OCI-LY3 (cell line): Measurements from ENCODE around the gene GATA3.

ENCODE experiments used
- H2AFZ ChIP-seq: fragments of 200-600, 300-600 bp; shearing (Covaris generic); 2 replicates; pipeline ENCODE4 v1.6.0; 2014; ENCODE audit warnings: antibody characterized with exemption, low read depth, low read length
- H3K27ac ChIP-seq: fragments of 200-600, 300-600 bp; sonication (generic); 2 replicates; pipeline ENCODE4 v1.5.1; 2014; ENCODE audit warnings: mild to moderate bottlenecking, low read length, moderate library complexity, mixed read lengths
- H3K27me3 ChIP-seq: fragments of 200-600, 300-600 bp; sonication (generic); 2 replicates; pipeline ENCODE4 v1.6.1; 2014; ENCODE audit warnings: low read depth, low read length, mixed read lengths
- H3K36me3 ChIP-seq: fragments of 200-600, 300-600 bp; sonication (generic); replicated peaks from 2 replicates; pipeline ENCODE3; 2014; ENCODE audit warnings: low read depth, low read length, mixed read lengths
- H3K4me1 ChIP-seq: fragments of 300-600, 200-600 bp; sonication (generic); 2 replicates; pipeline ENCODE4 v1.6.1; 2014; ENCODE audit warnings: low read length, mixed read lengths
- H3K4me2 ChIP-seq: fragments of 200-600, 300-600 bp; sonication (generic); 2 replicates; pipeline ENCODE4 v1.6.1; 2014; ENCODE audit warnings: low read length, mixed read lengths
- H3K4me3 ChIP-seq: fragments of 300-600, 200-600 bp; sonication (generic); 2 replicates; pipeline ENCODE4 v1.5.1; 2014; ENCODE audit warnings: antibody characterized with exemption, mild to moderate bottlenecking, low read length, moderate library complexity
- H3K79me2 ChIP-seq: fragments of 300-600, 200-600 bp; shearing (Covaris generic); 2 replicates; pipeline ENCODE4 v1.6.1; 2014; ENCODE audit warnings: mild to moderate bottlenecking, low read length, mixed read lengths
- H3K9ac ChIP-seq: fragments of 300-600, 200-600 bp; shearing (Covaris generic); 2 replicates; pipeline ENCODE4 v1.6.0; 2014; ENCODE audit warnings: mild to moderate bottlenecking, low read length, moderate library complexity
- H3K9me3 ChIP-seq: fragments of 200-600, 300-600 bp; shearing (Covaris generic); 2 replicates; pipeline ENCODE4 v1.6.1; 2014; ENCODE audit warnings: low read length, mixed read lengths; ENCODE audit not compliant: insufficient read depth
- H4K20me1 ChIP-seq: fragments of 200-600, 300-600 bp; sonication (generic); 2 replicates; pipeline ENCODE4 v1.6.1; 2016; ENCODE audit warnings: low read length, mixed read lengths; ENCODE audit not compliant: insufficient read depth
- EZH2phosphoT487 ChIP-seq: fragments of 200-600 bp; shearing (Covaris generic); IDR thresholded peaks from 2 replicates; pipeline ENCODE4 v1.6.1; 2018; ENCODE audit warnings: antibody characterized with exemption, mixed run types, low read depth
- TF ChIP-seq, protein P1 (sequence below): fragments of 200-600, 300-600 bp; sonication (generic); IDR thresholded peaks from 2 replicates; pipeline ENCODE4 v1.5.1; 2014; ENCODE audit warnings: antibody characterized with exemption, low read length, low read depth

The GATA3 gene

DNA sequence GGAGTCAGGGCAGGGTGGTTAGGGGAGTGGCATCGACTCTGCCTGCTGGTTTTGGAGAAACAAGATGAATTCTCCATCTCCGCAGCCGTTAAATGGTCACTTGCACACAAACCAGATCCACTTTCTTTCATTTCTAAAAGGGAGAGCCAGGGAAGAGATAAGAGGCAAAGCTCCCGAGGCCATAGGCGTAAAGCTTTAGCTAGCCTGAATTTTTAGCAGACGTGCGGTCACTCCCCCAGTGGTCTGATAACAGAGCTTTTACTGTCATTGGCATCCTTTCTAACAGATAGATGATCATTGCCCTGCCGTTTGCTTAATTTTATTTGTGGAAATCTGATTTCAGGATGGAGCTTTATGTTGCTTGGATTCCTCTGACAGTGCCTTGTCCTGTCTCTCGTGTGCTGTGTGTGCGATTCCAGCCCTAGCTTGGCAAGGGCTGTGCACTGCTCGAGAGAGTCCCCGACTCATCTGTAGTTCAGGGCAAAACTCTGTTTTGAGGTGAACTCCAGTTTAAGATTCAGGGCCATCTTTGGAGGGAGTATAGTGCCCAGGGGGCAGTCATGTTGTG is 62.5 kb downstream of the GATA3 start:
- no peak overlapping the region for H3K9ac ChIP-seq
- no peaks in the 10 kb centered on the region for H3K27me3 ChIP-seq

DNA sequence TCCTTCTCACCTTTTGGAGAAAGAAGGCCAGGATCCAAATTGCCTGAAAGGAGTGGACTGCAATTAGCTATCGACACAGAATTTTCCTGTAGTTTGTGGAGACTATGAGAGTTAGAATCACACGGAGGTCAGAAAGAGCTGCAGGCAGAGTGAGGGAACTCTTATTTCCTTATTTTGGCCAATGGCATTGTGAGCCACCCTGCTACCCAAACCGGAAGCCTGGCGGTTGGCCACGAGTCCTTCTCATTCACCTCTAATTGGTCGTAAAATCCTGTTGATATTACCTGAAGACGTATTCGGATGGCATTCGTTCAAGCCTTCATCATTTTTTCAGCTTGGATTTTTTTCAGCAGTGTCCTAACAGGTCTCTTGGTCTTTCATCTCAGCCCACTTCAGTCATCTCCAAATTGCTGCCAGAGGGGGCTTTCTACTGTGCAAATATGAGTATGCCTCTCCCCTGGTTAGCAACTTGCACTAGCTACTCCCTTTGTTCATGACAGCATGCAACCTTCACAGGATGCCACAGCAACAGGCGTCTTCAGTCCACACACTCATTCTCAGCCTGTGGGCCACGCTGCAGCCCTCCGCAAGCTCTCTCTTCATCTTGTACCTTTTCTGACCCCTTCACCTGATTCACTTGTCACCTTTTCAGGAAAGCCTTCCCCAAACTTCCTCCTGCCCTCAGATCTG is 66.9 kb downstream of the GATA3 start:
- Histone ChIP-seq H3K79me2 (no peaks in the 10 kb centered on the region), H4K20me1 (no peaks in the 10 kb centered on the region), H3K27me3 (peaks cover 4% of the 10 kb centered on the region; the same call in 1 of the 2 replicates), H3K36me3 (no peaks in the 10 kb centered on the region), H3K27ac (no peak overlapping the region), H3K4me3 (no peak overlapping the region), H3K4me1 (no peaks in the 10 kb centered on the region), H3K4me2 (no peak overlapping the region), H3K9me3 (no peaks in the 10 kb centered on the region), H2AFZ (no peak overlapping the region), H3K9ac (no peak overlapping the region)
- no peak for TF ChIP-seq EZH2phosphoT487
- TF ChIP-seq, protein P1, sequence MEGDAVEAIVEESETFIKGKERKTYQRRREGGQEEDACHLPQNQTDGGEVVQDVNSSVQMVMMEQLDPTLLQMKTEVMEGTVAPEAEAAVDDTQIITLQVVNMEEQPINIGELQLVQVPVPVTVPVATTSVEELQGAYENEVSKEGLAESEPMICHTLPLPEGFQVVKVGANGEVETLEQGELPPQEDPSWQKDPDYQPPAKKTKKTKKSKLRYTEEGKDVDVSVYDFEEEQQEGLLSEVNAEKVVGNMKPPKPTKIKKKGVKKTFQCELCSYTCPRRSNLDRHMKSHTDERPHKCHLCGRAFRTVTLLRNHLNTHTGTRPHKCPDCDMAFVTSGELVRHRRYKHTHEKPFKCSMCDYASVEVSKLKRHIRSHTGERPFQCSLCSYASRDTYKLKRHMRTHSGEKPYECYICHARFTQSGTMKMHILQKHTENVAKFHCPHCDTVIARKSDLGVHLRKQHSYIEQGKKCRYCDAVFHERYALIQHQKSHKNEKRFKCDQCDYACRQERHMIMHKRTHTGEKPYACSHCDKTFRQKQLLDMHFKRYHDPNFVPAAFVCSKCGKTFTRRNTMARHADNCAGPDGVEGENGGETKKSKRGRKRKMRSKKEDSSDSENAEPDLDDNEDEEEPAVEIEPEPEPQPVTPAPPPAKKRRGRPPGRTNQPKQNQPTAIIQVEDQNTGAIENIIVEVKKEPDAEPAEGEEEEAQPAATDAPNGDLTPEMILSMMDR, result no peak

More for the DNA sequence above, 62.5 kb downstream of the GATA3 start:
- no peaks in the 10 kb centered on the region for H4K20me1 ChIP-seq
- no peaks in the 10 kb centered on the region for H3K36me3 ChIP-seq
- no peaks in the 10 kb centered on the region for H3K4me1 ChIP-seq
- H3K4me2 ChIP-seq, result no peak overlapping the region
- no peaks in the 10 kb centered on the region for H3K79me2 ChIP-seq
- H3K9me3 ChIP-seq, result no peaks in the 10 kb centered on the region
- TF ChIP-seq EZH2phosphoT487, result no peak
- TF ChIP-seq, protein P1, result no peak
- H3K4me3 ChIP-seq, result no peak overlapping the region
- no peak overlapping the region for H3K27ac ChIP-seq
- H2AFZ ChIP-seq, result no peak overlapping the region

DNA sequence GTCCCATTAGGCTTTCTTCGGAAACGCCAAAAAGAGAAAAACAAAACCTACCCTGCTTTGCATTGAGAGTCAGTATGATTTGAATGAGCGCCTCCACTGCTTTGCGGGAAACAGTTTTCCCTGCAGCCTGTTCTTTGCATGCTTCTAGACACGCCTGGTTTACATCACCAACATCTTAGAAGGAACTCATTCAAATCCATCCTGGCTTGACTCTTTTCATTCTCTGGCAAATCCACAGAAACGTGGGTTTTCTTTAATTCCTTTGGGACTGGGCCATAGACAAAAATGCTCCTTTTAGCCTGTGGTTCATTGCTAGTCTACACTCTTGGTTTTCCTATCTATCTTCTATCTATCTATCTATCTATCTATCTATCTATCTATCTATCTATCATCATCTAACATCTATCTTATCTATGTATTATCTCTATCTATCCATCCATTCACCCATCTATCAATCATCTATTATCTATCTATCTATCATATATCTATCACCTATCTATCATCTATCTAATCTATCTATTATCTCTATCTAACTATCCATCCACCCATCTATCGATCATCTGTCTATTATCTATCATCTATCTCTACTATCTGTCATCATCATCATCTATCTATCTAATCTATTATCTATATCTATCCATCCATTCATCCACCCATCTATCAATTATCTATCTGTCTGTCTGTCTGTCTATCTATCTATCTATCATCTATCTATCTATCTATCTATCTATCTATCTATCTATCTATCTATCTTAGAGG is 68.3 kb downstream of the GATA3 start:
- peaks cover 10% of the 10 kb centered on the region; the same call in 1 of the 2 replicates for H3K27me3 ChIP-seq
- no peak overlapping the region for H3K27ac ChIP-seq
- TF ChIP-seq EZH2phosphoT487, result no peak
- TF ChIP-seq, protein P1, result no peak
- no peaks in the 10 kb centered on the region for H3K4me1 ChIP-seq
- H3K79me2 ChIP-seq, result no peaks in the 10 kb centered on the region
- no peaks in the 10 kb centered on the region for H4K20me1 ChIP-seq
- no peak overlapping the region for H3K4me3 ChIP-seq
- no peak overlapping the region for H3K4me2 ChIP-seq
- no peaks in the 10 kb centered on the region for H3K36me3 ChIP-seq
- H3K9me3 ChIP-seq, result no peaks in the 10 kb centered on the region
- H2AFZ ChIP-seq, result no peak overlapping the region
- no peak overlapping the region for H3K9ac ChIP-seq

DNA sequence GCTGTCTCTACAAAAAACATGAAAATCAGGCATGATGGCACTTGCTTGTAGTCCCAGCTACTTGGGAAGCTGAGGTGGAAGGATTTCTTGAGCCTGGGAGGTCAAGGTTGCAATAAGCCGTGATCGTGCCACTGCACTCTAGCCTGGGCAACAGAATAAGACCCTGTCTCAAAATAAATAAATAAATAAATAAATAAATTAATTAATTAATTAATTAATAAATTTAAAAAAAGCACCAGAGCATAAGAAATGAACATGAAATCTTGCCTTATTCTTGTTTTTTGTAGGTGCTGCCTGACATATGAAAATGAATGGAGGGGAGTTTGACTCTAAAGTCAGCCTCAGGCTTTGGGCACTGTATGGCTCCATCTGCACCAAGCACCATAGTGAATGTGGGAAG is 69.9 kb downstream of the GATA3 start:
- H4K20me1 ChIP-seq, result no peaks in the 10 kb centered on the region

More for the DNA sequence above, 69.9 kb downstream of the GATA3 start:
- no peaks in the 10 kb centered on the region for H3K9me3 ChIP-seq
- no peak overlapping the region for H3K9ac ChIP-seq
- H3K79me2 ChIP-seq, result no peaks in the 10 kb centered on the region
- H3K27me3 ChIP-seq, result peaks cover 24% of the 10 kb centered on the region
- H3K4me1 ChIP-seq, result no peaks in the 10 kb centered on the region
- no peaks in the 10 kb centered on the region for H3K36me3 ChIP-seq
- H3K4me2 ChIP-seq, result no peak overlapping the region
- H3K27ac ChIP-seq, result no peak overlapping the region
- no peak overlapping the region for H3K4me3 ChIP-seq
- no peak overlapping the region for H2AFZ ChIP-seq
- no peak for TF ChIP-seq EZH2phosphoT487
- TF ChIP-seq, protein P1, result no peak
